ENCODE results near the gene PHRF1. TPM values are rescaled to one million over a fixed set of nuclear protein-coding genes. Genes with fewer than 3 reads are reported as not detected.

The PHRF1 gene
- polyA plus RNA-seq, 1 of the 3 experiments (the other 2 are of a cell fraction): 22.7 TPM

DNA sequence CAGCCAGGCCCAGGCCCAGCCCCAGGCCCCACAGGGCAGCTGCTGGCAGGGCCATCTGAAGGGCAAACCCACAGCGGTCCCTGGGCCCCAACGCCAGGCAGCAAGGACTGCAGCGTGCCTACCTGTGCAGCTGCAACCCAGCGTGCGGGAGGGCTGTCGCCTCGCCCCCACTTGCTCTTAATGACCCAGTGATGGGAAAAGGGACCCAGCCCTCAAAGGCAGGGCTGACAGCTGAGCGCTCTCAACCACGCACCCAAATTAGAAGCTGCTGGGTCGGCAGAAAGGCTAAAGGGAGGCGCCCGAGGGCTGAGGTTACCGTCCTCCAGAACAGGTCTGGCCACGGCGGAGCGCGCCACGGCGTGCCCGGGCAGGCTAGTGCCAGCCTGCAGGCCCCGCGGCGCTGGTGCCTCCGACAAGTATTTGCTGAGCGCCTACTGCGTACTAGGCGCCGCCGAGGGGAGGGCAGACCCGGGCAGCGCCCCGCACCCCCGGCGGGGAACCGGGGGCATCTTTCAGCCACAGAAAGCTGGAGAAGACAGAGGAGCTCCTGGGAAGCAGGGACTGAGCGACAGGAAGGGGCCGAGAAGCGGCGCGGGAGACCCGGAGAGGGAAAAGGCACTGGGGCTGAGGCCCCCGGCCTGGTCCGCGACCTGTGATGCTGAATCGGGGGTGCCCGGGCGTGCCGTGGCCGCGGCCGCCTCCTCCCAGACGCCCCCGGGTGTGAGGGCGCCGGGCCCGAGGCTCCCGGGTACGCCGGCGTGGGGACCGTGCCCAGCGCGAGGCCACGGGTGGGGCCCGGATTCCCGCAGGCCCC lies 41.7 kb upstream of the PHRF1 start:
- Histone ChIP-seq H3K4me2 (peak overlapping the region; percentile 99), H3K4me1 (ENCODE audit: control insufficient read depth in 1 of 2, insufficient read depth in 2 of 2, low read depth in 1 of 2, low read length in 1 of 2) (peaks cover 0 to 12% of the 10 kb centered on the region in 2 experiments; a peak in 1 of 4 replicates), H4K20me1 (ENCODE audit: insufficient read depth) (peaks cover 10% of the 10 kb centered on the region; the same call in 1 of the 2 replicates), H3K27me3 (ENCODE audit: insufficient read depth) (no peaks in the 10 kb centered on the region), H3K9me3 (no peaks in the 10 kb centered on the region), H3K27ac (ENCODE audit: low read depth in 2 of 2, low read length in 1 of 2) (peak overlapping the region in 1 of 2 experiments; percentile 69; a peak in 1 of 4 replicates), H3K9ac (peak overlapping the region; percentile 71), H3K36me3 (replicated peaks in 1 of 2; ENCODE audit: control insufficient read depth in 1 of 2, insufficient read depth in 2 of 2, low read length in 1 of 2) (peaks cover 0 to 27% of the 10 kb centered on the region in 2 experiments), H3K4me3 (ENCODE audit: low read depth in 2 of 2, low read length in 1 of 2) (peak overlapping the region; percentile 88 to 92), H3K79me2 (ENCODE audit: insufficient read depth) (peaks cover 15% of the 10 kb centered on the region), H2AFZ (ENCODE audit: low read depth) (no peak overlapping the region), H3K9me2 (no peaks in the 10 kb centered on the region), H3F3A (replicated peaks; ENCODE audit: insufficient read depth) (no peaks in the 10 kb centered on the region)
- CTCF ChIA-PET: interaction anchor here (0.9 to 2.3 kb wide), 5 partner anchors 10 to 185 kb away, joined by 3 to 11 read pairs (median 5); no protein-coding TSS in a partner anchor
- TF ChIP-seq, protein P1, sequence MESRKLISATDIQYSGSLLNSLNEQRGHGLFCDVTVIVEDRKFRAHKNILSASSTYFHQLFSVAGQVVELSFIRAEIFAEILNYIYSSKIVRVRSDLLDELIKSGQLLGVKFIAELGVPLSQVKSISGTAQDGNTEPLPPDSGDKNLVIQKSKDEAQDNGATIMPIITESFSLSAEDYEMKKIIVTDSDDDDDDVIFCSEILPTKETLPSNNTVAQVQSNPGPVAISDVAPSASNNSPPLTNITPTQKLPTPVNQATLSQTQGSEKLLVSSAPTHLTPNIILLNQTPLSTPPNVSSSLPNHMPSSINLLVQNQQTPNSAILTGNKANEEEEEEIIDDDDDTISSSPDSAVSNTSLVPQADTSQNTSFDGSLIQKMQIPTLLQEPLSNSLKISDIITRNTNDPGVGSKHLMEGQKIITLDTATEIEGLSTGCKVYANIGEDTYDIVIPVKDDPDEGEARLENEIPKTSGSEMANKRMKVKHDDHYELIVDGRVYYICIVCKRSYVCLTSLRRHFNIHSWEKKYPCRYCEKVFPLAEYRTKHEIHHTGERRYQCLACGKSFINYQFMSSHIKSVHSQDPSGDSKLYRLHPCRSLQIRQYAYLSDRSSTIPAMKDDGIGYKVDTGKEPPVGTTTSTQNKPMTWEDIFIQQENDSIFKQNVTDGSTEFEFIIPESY (IDR thresholded peaks at IDR 0.05; ENCODE audit: borderline replicate concordance, low read depth): no peak
- no peak for TF ChIP-seq EZH2phosphoT487 (IDR thresholded peaks at IDR 0.05; ENCODE audit: borderline replicate concordance, low read depth)
- TF ChIP-seq CTCF (IDR thresholded peaks at IDR 0.05): peak; percentile 10; the same call in 1 of the 2 replicates
- peak; percentile 71 for DNase-seq
- POLR2A ChIA-PET: no interaction called here
- 20% methylated on average over 1 of the region's 66 CpGs for WGBS (ENCODE audit: low lambda C conversion rate)

GRCh38 chr11:535210-535518 lies 41.1 kb upstream of the PHRF1 start:
- Histone ChIP-seq H3K4me1 (ENCODE audit: control insufficient read depth in 1 of 2, insufficient read depth in 2 of 2, low read depth in 1 of 2, low read length in 1 of 2) (peaks cover 0 to 12% of the 10 kb centered on the region in 2 experiments; a peak in 1 of 4 replicates), H3K36me3 (replicated peaks in 1 of 2; ENCODE audit: control insufficient read depth in 1 of 2, insufficient read depth in 2 of 2, low read length in 1 of 2) (peaks cover 0 to 27% of the 10 kb centered on the region in 2 experiments), H3K9me2 (no peaks in the 10 kb centered on the region), H3K79me2 (ENCODE audit: insufficient read depth) (peaks cover 15% of the 10 kb centered on the region), H3K9me3 (no peaks in the 10 kb centered on the region), H2AFZ (ENCODE audit: low read depth) (no peak overlapping the region), H3F3A (replicated peaks; ENCODE audit: insufficient read depth) (no peaks in the 10 kb centered on the region), H3K27ac (ENCODE audit: low read depth in 2 of 2, low read length in 1 of 2) (peak overlapping the region in 1 of 2 experiments; percentile 69; a peak in 1 of 4 replicates), H3K9ac (peak overlapping the region; percentile 71; the same call in 1 of the 2 replicates), H4K20me1 (ENCODE audit: insufficient read depth) (peaks cover 10% of the 10 kb centered on the region; the same call in 1 of the 2 replicates), H3K4me2 (no peak overlapping the region), H3K27me3 (ENCODE audit: insufficient read depth) (no peaks in the 10 kb centered on the region), H3K4me3 (ENCODE audit: low read depth in 2 of 2, low read length in 1 of 2) (peak overlapping the region; percentile 88 to 92; a peak in 3 of 4 replicates)
- no CpG with 5 or more reads among the region's 56 CpGs for WGBS (ENCODE audit: low lambda C conversion rate)
- no peak for TF ChIP-seq FOXJ3 (CRISPR knock-in tag; IDR thresholded peaks at IDR 0.05)
- no peak for TF ChIP-seq YY1 (IDR thresholded peaks at IDR 0.05; ENCODE audit: low read depth)
- no peak for TF ChIP-seq TAF1 (IDR thresholded peaks at IDR 0.05; ENCODE audit: borderline replicate concordance, low read depth, low read length)
- TF ChIP-seq, protein P1 (IDR thresholded peaks at IDR 0.05; ENCODE audit: borderline replicate concordance, low read depth): no peak
- TF ChIP-seq NFIC (IDR thresholded peaks at IDR 0.05; ENCODE audit: borderline replicate concordance): no peak
- no peak for TF ChIP-seq RFX5 (IDR thresholded peaks at IDR 0.05; ENCODE audit: low read length)
- TF ChIP-seq TCF12 (IDR thresholded peaks at IDR 0.05): no peak
- TF ChIP-seq, protein P2, sequence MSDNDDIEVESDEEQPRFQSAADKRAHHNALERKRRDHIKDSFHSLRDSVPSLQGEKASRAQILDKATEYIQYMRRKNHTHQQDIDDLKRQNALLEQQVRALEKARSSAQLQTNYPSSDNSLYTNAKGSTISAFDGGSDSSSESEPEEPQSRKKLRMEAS (IDR thresholded peaks at IDR 0.05; ENCODE audit: low read depth): no peak
- TF ChIP-seq TEAD4 (IDR thresholded peaks at IDR 0.05; ENCODE audit: borderline replicate concordance, insufficient read depth): no peak
- no peak for TF ChIP-seq NRF1 (IDR thresholded peaks at IDR 0.05; ENCODE audit: low read depth, low read length)
- TF ChIP-seq EZH2phosphoT487 (IDR thresholded peaks at IDR 0.05; ENCODE audit: borderline replicate concordance, low read depth): no peak
- no peak for TF ChIP-seq PBX3 (IDR thresholded peaks at IDR 0.05)
- no peak for TF ChIP-seq GABPA (IDR thresholded peaks at IDR 0.05; ENCODE audit: low read depth)
- ChIA-PET POLR2A (no interaction called here), CTCF (interaction anchor here (1.2 to 1.8 kb wide), 5 partner anchors 10 to 184 kb away, joined by 3 to 11 read pairs (median 4); no protein-coding TSS in a partner anchor)
- DNase-seq: no peak
